ENCODE data around the gene ANK3. TPM values are rescaled to one million over a fixed set of nuclear protein-coding genes. Genes with fewer than 3 reads are reported as not detected.

ANK3 gene
- total RNA-seq, 1 experiment from 2014 or later, result 15.3 TPM

DNA sequence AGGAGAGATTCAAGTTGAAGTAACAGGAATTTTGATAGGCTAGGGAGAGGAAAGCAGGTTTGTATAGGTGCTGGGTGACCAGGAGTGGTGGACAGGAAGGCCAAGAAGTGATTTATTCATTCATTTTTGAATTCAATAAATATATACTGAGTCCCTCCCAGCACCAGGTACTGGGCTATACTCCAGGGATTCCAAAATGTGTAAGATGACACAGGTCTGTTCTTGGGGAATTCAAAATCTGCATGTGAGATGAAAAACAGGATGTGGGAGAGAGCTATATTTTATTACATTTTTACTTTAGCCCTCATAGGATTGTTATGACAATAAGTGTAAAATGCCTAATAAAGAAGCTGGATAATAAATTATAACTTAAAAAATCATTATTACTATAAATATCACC, 134.9 kb downstream of the ANK3 start:
- TF ChIP-seq, protein P1, sequence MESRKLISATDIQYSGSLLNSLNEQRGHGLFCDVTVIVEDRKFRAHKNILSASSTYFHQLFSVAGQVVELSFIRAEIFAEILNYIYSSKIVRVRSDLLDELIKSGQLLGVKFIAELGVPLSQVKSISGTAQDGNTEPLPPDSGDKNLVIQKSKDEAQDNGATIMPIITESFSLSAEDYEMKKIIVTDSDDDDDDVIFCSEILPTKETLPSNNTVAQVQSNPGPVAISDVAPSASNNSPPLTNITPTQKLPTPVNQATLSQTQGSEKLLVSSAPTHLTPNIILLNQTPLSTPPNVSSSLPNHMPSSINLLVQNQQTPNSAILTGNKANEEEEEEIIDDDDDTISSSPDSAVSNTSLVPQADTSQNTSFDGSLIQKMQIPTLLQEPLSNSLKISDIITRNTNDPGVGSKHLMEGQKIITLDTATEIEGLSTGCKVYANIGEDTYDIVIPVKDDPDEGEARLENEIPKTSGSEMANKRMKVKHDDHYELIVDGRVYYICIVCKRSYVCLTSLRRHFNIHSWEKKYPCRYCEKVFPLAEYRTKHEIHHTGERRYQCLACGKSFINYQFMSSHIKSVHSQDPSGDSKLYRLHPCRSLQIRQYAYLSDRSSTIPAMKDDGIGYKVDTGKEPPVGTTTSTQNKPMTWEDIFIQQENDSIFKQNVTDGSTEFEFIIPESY (IDR thresholded peaks at IDR 0.05; ENCODE audit: extremely low read depth, insufficient replicate concordance, low read length), result no peak
- no peak for TF ChIP-seq POLR2AphosphoS5 (IDR thresholded peaks at IDR 0.05; ENCODE audit: low read depth, low read length)
- no peak for TF ChIP-seq YY1 (IDR thresholded peaks at IDR 0.05; ENCODE audit: extremely low read depth, insufficient replicate concordance, low read depth, low read length)
- TF ChIP-seq SIN3A (IDR thresholded peaks at IDR 0.05; ENCODE audit: low read depth), result no peak
- TF ChIP-seq EZH2 (IDR thresholded peaks at IDR 0.05), result no peak
- no peak for TF ChIP-seq CBX3 (IDR thresholded peaks at IDR 0.05; ENCODE audit: low read depth)
- no peak for TF ChIP-seq TCF7L2 (IDR thresholded peaks at IDR 0.05; ENCODE audit: borderline replicate concordance, extremely low read depth, insufficient read depth, insufficient read length)
- TF ChIP-seq EGR1 (IDR thresholded peaks at IDR 0.05; ENCODE audit: low read depth), result no peak
- TF ChIP-seq ZNF274 (IDR thresholded peaks at IDR 0.05; ENCODE audit: low read depth, low read length), result no peak
- no peak for TF ChIP-seq ZFX (IDR thresholded peaks at IDR 0.05)
- TF ChIP-seq SP1 (IDR thresholded peaks at IDR 0.05; ENCODE audit: low read depth), result no peak
- TF ChIP-seq, protein P2, sequence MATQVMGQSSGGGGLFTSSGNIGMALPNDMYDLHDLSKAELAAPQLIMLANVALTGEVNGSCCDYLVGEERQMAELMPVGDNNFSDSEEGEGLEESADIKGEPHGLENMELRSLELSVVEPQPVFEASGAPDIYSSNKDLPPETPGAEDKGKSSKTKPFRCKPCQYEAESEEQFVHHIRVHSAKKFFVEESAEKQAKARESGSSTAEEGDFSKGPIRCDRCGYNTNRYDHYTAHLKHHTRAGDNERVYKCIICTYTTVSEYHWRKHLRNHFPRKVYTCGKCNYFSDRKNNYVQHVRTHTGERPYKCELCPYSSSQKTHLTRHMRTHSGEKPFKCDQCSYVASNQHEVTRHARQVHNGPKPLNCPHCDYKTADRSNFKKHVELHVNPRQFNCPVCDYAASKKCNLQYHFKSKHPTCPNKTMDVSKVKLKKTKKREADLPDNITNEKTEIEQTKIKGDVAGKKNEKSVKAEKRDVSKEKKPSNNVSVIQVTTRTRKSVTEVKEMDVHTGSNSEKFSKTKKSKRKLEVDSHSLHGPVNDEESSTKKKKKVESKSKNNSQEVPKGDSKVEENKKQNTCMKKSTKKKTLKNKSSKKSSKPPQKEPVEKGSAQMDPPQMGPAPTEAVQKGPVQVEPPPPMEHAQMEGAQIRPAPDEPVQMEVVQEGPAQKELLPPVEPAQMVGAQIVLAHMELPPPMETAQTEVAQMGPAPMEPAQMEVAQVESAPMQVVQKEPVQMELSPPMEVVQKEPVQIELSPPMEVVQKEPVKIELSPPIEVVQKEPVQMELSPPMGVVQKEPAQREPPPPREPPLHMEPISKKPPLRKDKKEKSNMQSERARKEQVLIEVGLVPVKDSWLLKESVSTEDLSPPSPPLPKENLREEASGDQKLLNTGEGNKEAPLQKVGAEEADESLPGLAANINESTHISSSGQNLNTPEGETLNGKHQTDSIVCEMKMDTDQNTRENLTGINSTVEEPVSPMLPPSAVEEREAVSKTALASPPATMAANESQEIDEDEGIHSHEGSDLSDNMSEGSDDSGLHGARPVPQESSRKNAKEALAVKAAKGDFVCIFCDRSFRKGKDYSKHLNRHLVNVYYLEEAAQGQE (IDR thresholded peaks at IDR 0.05; ENCODE audit: low read depth), result no peak
- TF ChIP-seq FOSL1 (IDR thresholded peaks at IDR 0.05; ENCODE audit: low read depth), result no peak
- no peak for TF ChIP-seq RAD21 (IDR thresholded peaks at IDR 0.05; ENCODE audit: low read depth)
- no peak for TF ChIP-seq ELF1 (IDR thresholded peaks at IDR 0.05; ENCODE audit: borderline replicate concordance, low read depth)
- no peak for TF ChIP-seq POLR2A (IDR thresholded peaks at IDR 0.05; ENCODE audit: borderline replicate concordance, extremely low read depth, insufficient read depth, insufficient read length)
- no peak for TF ChIP-seq SRF (IDR thresholded peaks at IDR 0.05; ENCODE audit: low read depth)
- no peak for TF ChIP-seq CEBPB (IDR thresholded peaks at IDR 0.05; ENCODE audit: low read depth)
- TF ChIP-seq, protein P3, sequence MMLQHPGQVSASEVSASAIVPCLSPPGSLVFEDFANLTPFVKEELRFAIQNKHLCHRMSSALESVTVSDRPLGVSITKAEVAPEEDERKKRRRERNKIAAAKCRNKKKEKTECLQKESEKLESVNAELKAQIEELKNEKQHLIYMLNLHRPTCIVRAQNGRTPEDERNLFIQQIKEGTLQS (IDR thresholded peaks at IDR 0.05), result no peak
- TF ChIP-seq EZH2phosphoT487 (IDR thresholded peaks at IDR 0.05; ENCODE audit: borderline replicate concordance), result no peak
- H3K27me3 ChIP-seq (ENCODE audit: insufficient read depth, low read length), result no peaks in the 10 kb centered on the region
- CTCF ChIA-PET, result no interaction called here
- H3K4me3 ChIP-seq (replicated peaks in 1 of 2; ENCODE audit: low read depth in 1 of 2, low read length in 2 of 2), result no peak overlapping the region
- no peaks in the 10 kb centered on the region for H3K9me3 ChIP-seq (ENCODE audit: control insufficient read depth in 1 of 2, insufficient read depth in 1 of 2, low read depth in 1 of 2, low read length in 2 of 2)
- H4K20me1 ChIP-seq (ENCODE audit: insufficient read depth), result no peaks in the 10 kb centered on the region
- RAD21 ChIA-PET (ENCODE audit: low non-redundant PET in 1 of 2, low total read pairs in 2 of 2, uncharacterized antibody in 2 of 2, unreplicated experiment in 2 of 2), result no interaction called here
- no peaks in the 10 kb centered on the region for H3K4me1 ChIP-seq (ENCODE audit: control insufficient read depth in 1 of 2, insufficient read depth in 2 of 2, low read length in 2 of 2)
- no peaks in the 10 kb centered on the region for H3K79me2 ChIP-seq (ENCODE audit: insufficient read depth, low read length)
- H3K4me2 ChIP-seq (ENCODE audit: low read length), result no peak overlapping the region
- no peak for ATAC-seq
- no peak overlapping the region for H3K27ac ChIP-seq (ENCODE audit: low read depth, low read length)
- H3K9ac ChIP-seq (ENCODE audit: low read length), result no peak overlapping the region
- H3K9me2 ChIP-seq (ENCODE audit: insufficient read depth), result no peaks in the 10 kb centered on the region
- BruUV-seq (replicated peaks), result no TSS peak
- H2AFZ ChIP-seq (ENCODE audit: low read depth, low read length, poor library complexity, severe bottlenecking), result no peak overlapping the region
- no peak for DNase-seq (ENCODE audit: low read depth, low spot score)
- POLR2A ChIA-PET, result no interaction called here
- intact Hi-C loops (cut with micrococcal nuclease), result no loop called here
- no peaks in the 10 kb centered on the region for H3K36me3 ChIP-seq (ENCODE audit: control insufficient read depth in 1 of 2, insufficient read depth in 2 of 2, low read length in 2 of 2)
